GM12891 (cell line): ENCODE results near the gene MALSU1.

Experiments used
- POLR2A ChIP-seq: IDR thresholded peaks from 2 replicates; pipeline ENCODE4 v1.6.1; 2011; ENCODE audit warnings: low read depth, low read length, control low read depth
- POLR2AphosphoS5 ChIP-seq: IDR thresholded peaks from 2 replicates; pipeline ENCODE4 v1.6.1; 2011; ENCODE audit warnings: low read depth, low read length, control low read depth
- SPI1 ChIP-seq: IDR thresholded peaks from 2 replicates; pipeline ENCODE4 v1.6.1; 2011; ENCODE audit warnings: low read depth, low read length, control low read depth
- TAF1 ChIP-seq: IDR thresholded peaks from 2 replicates; pipeline ENCODE4 v1.6.1; 2011; ENCODE audit warnings: low read depth, low read length, control low read depth

DNA sequence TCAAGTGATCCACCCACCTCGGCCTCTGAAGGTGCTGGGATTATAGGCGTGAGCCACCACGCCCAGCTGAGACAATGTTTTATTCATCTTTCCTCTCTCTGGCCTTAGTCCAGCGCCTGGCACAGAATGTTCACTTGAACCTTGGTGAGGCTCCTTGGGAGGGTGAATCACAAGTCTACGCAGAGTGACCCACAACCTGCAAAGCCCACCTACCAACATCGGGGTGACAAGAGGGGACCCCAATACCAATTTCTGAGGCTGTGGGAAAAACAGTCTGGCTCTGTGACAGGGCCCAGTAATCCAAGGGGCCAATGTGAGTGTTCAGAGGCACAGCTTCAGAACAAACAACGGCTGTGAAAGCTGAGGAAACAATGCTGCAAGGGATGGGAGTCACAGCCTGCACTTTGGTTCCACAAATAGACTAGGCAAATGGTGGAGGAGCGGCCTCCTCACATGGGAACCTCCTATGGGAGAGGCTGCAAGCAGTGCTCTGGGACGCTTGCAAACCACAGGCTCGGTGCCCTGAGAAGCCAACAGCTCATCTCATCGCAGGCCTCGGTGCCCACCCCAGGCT lies 5.6 kb upstream of the MALSU1 start:
- TF ChIP-seq POLR2A (no peak), TAF1 (no peak), SPI1 (no peak), POLR2AphosphoS5 (no peak)
